ENCODE results near the gene UNC45A. TPM values are rescaled to one million over a fixed set of nuclear protein-coding genes. Genes with fewer than 3 reads are reported as not detected.

The UNC45A gene
- polyA plus RNA-seq, 3 donors, result 29.3 to 42.6 (median 30.4) TPM

DNA sequence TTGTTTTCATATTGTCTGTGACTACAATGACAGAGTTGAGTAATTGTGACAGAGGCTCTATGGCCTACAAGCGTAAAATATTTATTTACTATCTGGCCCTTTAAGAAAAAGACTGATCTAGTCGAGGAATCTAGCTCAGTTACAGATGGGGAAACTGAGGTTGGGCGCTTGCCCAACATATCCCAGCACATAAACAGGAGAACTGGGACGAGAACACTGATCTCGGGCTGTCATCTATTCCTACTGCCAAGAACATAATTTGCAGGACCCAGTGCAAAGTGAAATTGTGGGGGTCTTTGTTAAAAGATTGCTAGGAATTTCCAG, 48.8 kb upstream of the UNC45A start:
- peak overlapping the region in 2 of 3 experiments; percentile 95 to 99 for H3K4me3 ChIP-seq (replicated peaks in 1 of 3; ENCODE audit: low read depth in 2 of 3, low read length in 3 of 3)
- H3K27ac Mint-ChIP-seq, result peak overlapping the region; percentile 81 to 96 (median 94)
- peak; percentile 60 for TF ChIP-seq CTCF (IDR thresholded peaks at IDR 0.05)
- WGBS (ENCODE audit: insufficient coverage), result 20% methylated on average over 1 of the region's 5 CpGs
- H3K27ac ChIP-seq (ENCODE audit: low read depth in 1 of 2, low read length in 2 of 2), result peak overlapping the region; percentile 78 to 88
- no peak overlapping the region for H2AFZ ChIP-seq (ENCODE audit: insufficient read depth, low read depth, low read length, poor library complexity, severe bottlenecking)
- peaks cover 42% of the 10 kb centered on the region for H3K4me1 Mint-ChIP-seq
- no peaks in the 10 kb centered on the region for H3K9me3 ChIP-seq (replicated peaks in 1 of 2; ENCODE audit: control insufficient read depth in 1 of 2, insufficient read depth in 1 of 2, low read length in 2 of 2)
- no peaks in the 10 kb centered on the region for H3K27me3 ChIP-seq (ENCODE audit: control insufficient read depth in 2 of 2, insufficient read depth in 2 of 2, low read length in 2 of 2)
- H3K4me3 Mint-ChIP-seq, result peak overlapping the region; percentile 93 to 98
- H3K27me3 Mint-ChIP-seq (ENCODE audit: low read depth in 3 of 3), result peaks cover 0 to 1% (median 0%) of the 10 kb centered on the region in 3 donors
- intact Hi-C loops (cut with micrococcal nuclease), result loop anchor here (1.0 to 10.0 kb wide), 4 partner anchors 171 to 239 kb away; partner anchors contain the start of gene BLM (in 1 of the 2)
- H3K9me3 Mint-ChIP-seq, result no peaks in the 10 kb centered on the region
- DNase-seq, result no peak
- H4K20me1 ChIP-seq (ENCODE audit: insufficient read depth, low read length), result peaks cover 77% of the 10 kb centered on the region
- peaks cover 93% of the 10 kb centered on the region for H3K79me2 ChIP-seq (ENCODE audit: insufficient read depth, low read length)
- peak overlapping the region; percentile 96 for H3K4me2 ChIP-seq (replicated peaks; ENCODE audit: extremely low read depth, low read length, poor library complexity, severe bottlenecking)
- no peak overlapping the region for H3K9ac ChIP-seq (ENCODE audit: insufficient read depth, low read length, poor library complexity, severe bottlenecking)
- peaks cover 61 to 69% of the 10 kb centered on the region in 2 donors for H3K36me3 ChIP-seq (replicated peaks in 1 of 2; ENCODE audit: control insufficient read depth in 1 of 2, insufficient read depth in 2 of 2, low read length in 2 of 2)
- H3K4me1 ChIP-seq (ENCODE audit: control insufficient read depth in 1 of 2, insufficient read depth in 2 of 2, low read length in 2 of 2), result peaks cover 31 to 56% of the 10 kb centered on the region in 2 donors
- peaks cover 38 to 64% of the 10 kb centered on the region in 2 donors for H3K36me3 Mint-ChIP-seq

DNA sequence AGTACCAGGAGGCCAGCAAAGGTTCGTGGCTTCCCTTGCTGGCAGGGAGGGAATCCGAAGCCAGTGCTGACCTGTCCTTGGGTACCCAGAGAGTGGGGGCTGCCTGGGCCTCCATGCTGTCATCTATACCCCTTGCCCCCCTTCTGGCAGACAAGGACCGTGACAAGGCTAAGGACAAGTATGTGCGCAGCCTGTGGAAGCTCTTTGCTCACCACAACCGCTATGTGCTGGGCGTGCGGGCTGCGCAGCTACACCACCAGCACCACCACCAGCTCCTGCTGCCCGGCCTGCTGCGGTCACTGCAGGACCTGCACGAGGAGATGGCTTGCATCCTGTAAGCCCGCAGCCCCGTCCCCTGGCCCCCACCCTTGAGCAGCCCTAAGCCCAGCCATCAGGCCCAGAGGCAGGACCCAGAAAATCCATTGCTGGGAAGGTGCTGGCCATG, 48.0 kb upstream of the UNC45A start:
- 94% methylated on average over 13 of the region's 13 CpGs for WGBS (ENCODE audit: insufficient coverage)
- H3K27me3 Mint-ChIP-seq (ENCODE audit: low read depth in 3 of 3), result peaks cover 0 to 1% (median 0%) of the 10 kb centered on the region in 3 donors
- no peak for DNase-seq
- H3K4me1 Mint-ChIP-seq, result peaks cover 42% of the 10 kb centered on the region
- H3K4me3 Mint-ChIP-seq, result no peak overlapping the region
- Histone ChIP-seq H3K79me2 (ENCODE audit: insufficient read depth, low read length) (peaks cover 98% of the 10 kb centered on the region), H4K20me1 (ENCODE audit: insufficient read depth, low read length) (peaks cover 85% of the 10 kb centered on the region), H3K36me3 (replicated peaks in 1 of 2; ENCODE audit: control insufficient read depth in 1 of 2, insufficient read depth in 2 of 2, low read length in 2 of 2) (peaks cover 61 to 69% of the 10 kb centered on the region in 2 donors), H3K9me3 (replicated peaks in 1 of 2; ENCODE audit: control insufficient read depth in 1 of 2, insufficient read depth in 1 of 2, low read length in 2 of 2) (no peaks in the 10 kb centered on the region), H3K27me3 (ENCODE audit: control insufficient read depth in 2 of 2, insufficient read depth in 2 of 2, low read length in 2 of 2) (no peaks in the 10 kb centered on the region), H2AFZ (ENCODE audit: insufficient read depth, low read depth, low read length, poor library complexity, severe bottlenecking) (no peak overlapping the region), H3K9ac (ENCODE audit: insufficient read depth, low read length, poor library complexity, severe bottlenecking) (no peak overlapping the region), H3K4me3 (replicated peaks in 1 of 3; ENCODE audit: low read depth in 2 of 3, low read length in 3 of 3) (no peak overlapping the region), H3K4me1 (ENCODE audit: control insufficient read depth in 1 of 2, insufficient read depth in 2 of 2, low read length in 2 of 2) (peaks cover 31 to 56% of the 10 kb centered on the region in 2 donors), H3K27ac (ENCODE audit: low read depth in 1 of 2, low read length in 2 of 2) (peak overlapping the region in 1 of 2 donors; percentile 88), H3K4me2 (replicated peaks; ENCODE audit: extremely low read depth, low read length, poor library complexity, severe bottlenecking) (peak overlapping the region; percentile 96)
- peak overlapping the region in 2 of 7 donors; percentile 77 to 95 for H3K27ac Mint-ChIP-seq
- no peaks in the 10 kb centered on the region for H3K9me3 Mint-ChIP-seq
- peaks cover 43 to 66% of the 10 kb centered on the region in 2 donors for H3K36me3 Mint-ChIP-seq
- intact Hi-C loops (cut with micrococcal nuclease), result loop anchor here (2.0 to 10.0 kb wide), 3 partner anchors 172 to 240 kb away; partner anchors contain the start of gene BLM (in 1 of the 2)
- TF ChIP-seq CTCF (IDR thresholded peaks at IDR 0.05), result no peak

All from CD14-positive monocyte (primary cell).